MM.1S (cell line): ENCODE data around the gene PPP2R2C.

Experiments
- DNase-seq: peaks from one replicate; pipeline ENCODE4 v3.0.0-alpha.2; 2015
- H2AFZ ChIP-seq: fragments of 300-600 bp; sonication (generic); 2 replicates; pipeline ENCODE4 v1.6.0; 2016; ENCODE audit warnings: antibody characterized with exemption, low read length
- H3F3A ChIP-seq: fragments of 300-600 bp; sonication (generic); 2 replicates; pipeline ENCODE4 v1.6.1; 2016; ENCODE audit warnings: mild to moderate bottlenecking, antibody characterized with exemption, low read length, moderate library complexity, mixed read lengths; ENCODE audit not compliant: insufficient read depth
- H3K27ac ChIP-seq: fragments of 300-600 bp; sonication (generic); 2 replicates; pipeline ENCODE4 v1.5.1; 2016; ENCODE audit warnings: mild to moderate bottlenecking, low read length
- H3K27me3 ChIP-seq: fragments of 300-600 bp; sonication (generic); replicated peaks from 2 replicates; pipeline ENCODE4 v1.6.0; 2016; ENCODE audit warnings: low read length; ENCODE audit not compliant: insufficient read depth
- H3K36me3 ChIP-seq: fragments of 300-600 bp; sonication (generic); replicated peaks from 2 replicates; pipeline ENCODE4 v1.6.1; 2016; ENCODE audit warnings: mild to moderate bottlenecking, low read length, mixed read lengths; ENCODE audit not compliant: insufficient read depth
- H3K4me1 ChIP-seq: fragments of 300-600 bp; sonication (generic); 2 replicates; pipeline ENCODE4 v1.6.1; 2016; ENCODE audit warnings: low read length, mixed read lengths
- H3K4me2 ChIP-seq: fragments of 300-600 bp; sonication (generic); 2 replicates; pipeline ENCODE4 v1.6.0; 2016; ENCODE audit warnings: low read depth, low read length
- H3K4me3 ChIP-seq: fragments of 300-600 bp; sonication (generic); 2 replicates; pipeline ENCODE4 v1.5.1; 2016; ENCODE audit warnings: low read length, mixed read lengths
- H3K79me2 ChIP-seq: fragments of 300-600 bp; sonication (generic); 2 replicates; pipeline ENCODE4 v1.6.1; 2016; ENCODE audit warnings: mixed run types, low read length, mixed read lengths
- H3K9ac ChIP-seq: fragments of 300-600 bp; sonication (generic); 2 replicates; pipeline ENCODE4 v1.6.1; 2016; ENCODE audit warnings: low read length, mixed read lengths
- H3K9me2 ChIP-seq: fragments of 300-600 bp; sonication (generic); replicated peaks from 2 replicates; pipeline ENCODE4 v1.6.1; 2016; ENCODE audit warnings: mild to moderate bottlenecking, low read length, mixed read lengths; ENCODE audit not compliant: insufficient read depth
- H3K9me3 ChIP-seq: fragments of 300-600 bp; sonication (generic); replicated peaks from 2 replicates; pipeline ENCODE4 v1.6.1; 2016; ENCODE audit warnings: mild to moderate bottlenecking, low read length, mixed read lengths; ENCODE audit not compliant: insufficient read depth
- H4K20me1 ChIP-seq: fragments of 300-600 bp; sonication (generic); 2 replicates; pipeline ENCODE4 v1.6.1; 2016; ENCODE audit warnings: mild to moderate bottlenecking, low read length, moderate library complexity, mixed read lengths; ENCODE audit not compliant: insufficient read depth
- EZH2 ChIP-seq: fragments of 300-600 bp; sonication (generic); optimal IDR thresholded peaks from 2 replicates; pipeline ENCODE3; 2017; ENCODE audit warnings: low read depth, mild to moderate bottlenecking, antibody characterized with exemption, low read length, mixed read lengths
- EZH2phosphoT487 ChIP-seq: fragments of 300-600 bp; sonication (generic); IDR thresholded peaks from 2 replicates; pipeline ENCODE4 v1.6.1; 2018; ENCODE audit warnings: antibody characterized with exemption, low read length
- TF ChIP-seq, protein P1 (sequence below): fragments of 300-600 bp; sonication (generic); IDR thresholded peaks from 2 replicates; pipeline ENCODE4 v1.5.1; 2016; ENCODE audit warnings: antibody characterized with exemption, low read length, mixed read lengths

The PPP2R2C gene

DNA sequence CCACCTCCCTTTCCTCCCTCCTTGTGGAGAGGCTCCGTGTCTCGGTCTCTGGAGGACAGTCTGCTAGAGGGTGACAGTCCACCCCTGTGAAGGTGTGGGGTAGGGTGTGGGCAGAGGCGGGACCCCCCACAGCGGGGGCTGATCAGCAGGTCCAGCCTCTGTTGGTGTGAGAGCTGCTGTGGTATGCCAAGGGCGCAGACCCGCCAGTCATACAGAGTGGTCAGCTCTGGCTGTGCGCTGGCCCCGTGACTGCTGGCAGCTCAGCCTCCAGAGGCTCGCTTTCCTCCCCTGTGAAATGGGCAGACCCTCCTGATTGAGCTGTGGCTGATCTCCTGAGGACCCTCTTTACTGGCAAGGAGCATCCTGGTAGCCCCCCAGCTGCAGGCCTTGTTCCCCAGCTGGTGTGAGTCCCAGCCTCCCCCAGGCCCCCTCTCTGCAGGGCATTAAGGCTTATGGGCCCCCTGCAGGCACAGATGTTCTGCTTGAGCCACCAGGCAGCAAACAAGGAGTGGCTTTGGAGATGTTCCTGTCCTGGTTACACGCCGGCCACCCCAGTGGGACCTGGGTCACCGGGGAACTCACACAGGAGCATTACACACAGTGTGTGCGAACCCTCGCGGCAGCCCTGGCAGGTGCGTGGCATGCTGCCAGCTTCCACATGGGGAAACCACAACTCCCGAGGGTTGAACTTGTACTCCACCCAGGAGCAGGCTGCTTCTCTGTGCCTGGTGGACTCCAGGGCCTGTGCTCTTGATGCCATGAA lies 76.8 kb downstream of the PPP2R2C start:
- Histone ChIP-seq H3K9ac (no peak overlapping the region), H3K9me3 (no peaks in the 10 kb centered on the region), H3K27ac (no peak overlapping the region), H3K4me2 (no peak overlapping the region), H4K20me1 (no peaks in the 10 kb centered on the region), H3K27me3 (peaks cover 98% of the 10 kb centered on the region), H3K36me3 (no peaks in the 10 kb centered on the region), H3K9me2 (no peaks in the 10 kb centered on the region), H3F3A (no peaks in the 10 kb centered on the region), H2AFZ (no peak overlapping the region), H3K79me2 (no peaks in the 10 kb centered on the region), H3K4me3 (no peak overlapping the region), H3K4me1 (no peaks in the 10 kb centered on the region)
- no peak for DNase-seq
- TF ChIP-seq, protein P1, sequence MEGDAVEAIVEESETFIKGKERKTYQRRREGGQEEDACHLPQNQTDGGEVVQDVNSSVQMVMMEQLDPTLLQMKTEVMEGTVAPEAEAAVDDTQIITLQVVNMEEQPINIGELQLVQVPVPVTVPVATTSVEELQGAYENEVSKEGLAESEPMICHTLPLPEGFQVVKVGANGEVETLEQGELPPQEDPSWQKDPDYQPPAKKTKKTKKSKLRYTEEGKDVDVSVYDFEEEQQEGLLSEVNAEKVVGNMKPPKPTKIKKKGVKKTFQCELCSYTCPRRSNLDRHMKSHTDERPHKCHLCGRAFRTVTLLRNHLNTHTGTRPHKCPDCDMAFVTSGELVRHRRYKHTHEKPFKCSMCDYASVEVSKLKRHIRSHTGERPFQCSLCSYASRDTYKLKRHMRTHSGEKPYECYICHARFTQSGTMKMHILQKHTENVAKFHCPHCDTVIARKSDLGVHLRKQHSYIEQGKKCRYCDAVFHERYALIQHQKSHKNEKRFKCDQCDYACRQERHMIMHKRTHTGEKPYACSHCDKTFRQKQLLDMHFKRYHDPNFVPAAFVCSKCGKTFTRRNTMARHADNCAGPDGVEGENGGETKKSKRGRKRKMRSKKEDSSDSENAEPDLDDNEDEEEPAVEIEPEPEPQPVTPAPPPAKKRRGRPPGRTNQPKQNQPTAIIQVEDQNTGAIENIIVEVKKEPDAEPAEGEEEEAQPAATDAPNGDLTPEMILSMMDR, result no peak
- TF ChIP-seq EZH2, result no peak
- no peak for TF ChIP-seq EZH2phosphoT487

DNA sequence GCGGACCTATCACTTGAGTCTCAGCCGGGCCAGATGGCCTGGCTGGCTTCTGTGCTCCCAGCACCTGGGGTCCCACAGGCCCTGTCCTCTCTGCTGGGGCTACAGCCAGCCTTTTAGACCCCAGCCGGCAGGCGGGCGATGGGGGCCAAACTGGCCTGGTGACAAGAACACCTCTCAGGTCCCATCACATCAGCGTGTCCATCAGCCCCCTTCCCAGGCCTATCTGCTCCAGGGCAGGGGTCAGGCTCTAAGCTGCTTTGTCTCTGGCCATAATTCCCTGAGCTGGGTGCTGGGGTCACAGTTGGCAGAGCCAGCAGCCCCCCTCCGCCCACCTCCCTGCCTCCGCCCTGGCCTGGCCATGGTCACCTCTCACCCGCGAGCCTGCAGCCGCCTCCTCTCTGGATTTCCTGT lies 77.7 kb downstream of the PPP2R2C start:
- Histone ChIP-seq H2AFZ (no peak overlapping the region), H3K27ac (no peak overlapping the region), H3K79me2 (no peaks in the 10 kb centered on the region), H4K20me1 (no peaks in the 10 kb centered on the region), H3K9ac (no peak overlapping the region), H3K4me3 (no peak overlapping the region), H3K27me3 (peaks cover 100% of the 10 kb centered on the region), H3K36me3 (no peaks in the 10 kb centered on the region), H3K4me1 (no peaks in the 10 kb centered on the region), H3K9me3 (no peaks in the 10 kb centered on the region), H3F3A (no peaks in the 10 kb centered on the region), H3K4me2 (no peak overlapping the region), H3K9me2 (no peaks in the 10 kb centered on the region)
- TF ChIP-seq EZH2phosphoT487 (no peak), EZH2 (no peak)
- TF ChIP-seq, protein P1, result no peak
- no peak for DNase-seq

DNA sequence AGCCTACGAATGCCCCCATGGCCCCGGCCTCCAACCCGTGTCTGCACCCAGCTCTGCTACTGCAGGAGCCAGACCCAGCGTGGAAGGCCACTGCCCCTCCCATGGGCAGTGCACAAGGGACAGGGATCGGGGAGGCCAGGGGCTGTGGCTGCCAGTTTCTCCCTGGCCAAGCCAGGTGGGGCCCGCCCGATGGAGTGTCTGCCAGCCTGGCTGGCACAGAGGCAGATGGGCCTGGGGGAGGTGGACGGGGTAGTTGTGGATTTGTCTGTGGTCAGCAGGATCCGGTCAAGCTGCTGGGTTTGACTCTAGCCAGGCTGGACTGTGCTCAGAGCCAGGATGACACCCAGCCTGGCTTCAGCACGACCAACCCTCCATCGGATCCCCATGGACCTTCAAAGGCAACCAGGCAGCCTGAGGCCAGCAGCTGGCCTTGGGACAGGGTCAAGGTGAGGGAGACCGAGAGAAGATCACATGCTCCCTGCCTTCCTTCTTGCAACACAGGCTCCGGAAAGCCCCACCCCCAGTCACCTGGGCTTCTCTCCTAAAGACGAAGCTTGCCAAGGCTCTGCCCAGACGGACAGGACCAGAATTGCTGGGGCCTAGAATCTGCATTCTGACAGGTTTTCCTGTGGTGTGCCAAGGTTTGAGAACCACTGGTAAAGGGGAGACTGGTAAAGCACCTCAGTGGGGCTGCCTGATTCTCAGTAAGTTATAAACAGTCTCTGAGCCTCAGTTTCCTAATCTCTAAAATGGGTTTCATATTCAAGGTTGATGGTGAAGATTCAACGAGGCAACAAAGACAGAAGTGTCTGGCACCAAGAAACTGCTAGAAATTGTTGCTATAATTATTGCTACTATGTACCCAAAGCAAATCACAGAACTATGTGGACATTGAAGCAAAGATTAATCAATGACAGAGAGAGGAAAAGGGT lies 78.6 kb downstream of the PPP2R2C start:
- no peak overlapping the region for H3K9ac ChIP-seq
- no peak for DNase-seq
- H2AFZ ChIP-seq, result no peak overlapping the region
- H4K20me1 ChIP-seq, result no peaks in the 10 kb centered on the region
- H3K4me1 ChIP-seq, result no peaks in the 10 kb centered on the region
- peaks cover 100% of the 10 kb centered on the region for H3K27me3 ChIP-seq
- H3K9me2 ChIP-seq, result no peaks in the 10 kb centered on the region
- no peaks in the 10 kb centered on the region for H3K9me3 ChIP-seq
- no peaks in the 10 kb centered on the region for H3K36me3 ChIP-seq
- no peaks in the 10 kb centered on the region for H3F3A ChIP-seq
- no peak overlapping the region for H3K27ac ChIP-seq
- no peaks in the 10 kb centered on the region for H3K79me2 ChIP-seq
- TF ChIP-seq EZH2 (no peak), EZH2phosphoT487 (no peak)
- TF ChIP-seq, protein P1, result no peak
- no peak overlapping the region for H3K4me2 ChIP-seq
- H3K4me3 ChIP-seq, result no peak overlapping the region
